GM12878 (cell line): ENCODE results near the gene PTPRN2. TPM values are rescaled to one million over a fixed set of nuclear protein-coding genes. Genes with fewer than 3 reads are reported as not detected.

Experiments used
- ATAC-seq: fragments of 200-7000 bp; cut with Tn5 transposase; 3 replicates; pipeline ENCODE4 v1.9.1; 2020; ENCODE audit warnings: mild to moderate bottlenecking, moderate library complexity
- BruUV-seq: library from RNA; stranded (reverse); fragments of 400-500 nt; replicated peaks from 2 replicates; lab custom pipeline; 2021; lab: Mats Ljungman, UMichigan
- CTCF ChIA-PET: fragments of 300-600 bp; sonication (Branson Sonifier 250); formaldehyde crosslinking; extraction: SDS; loops from one replicate; lab custom pipeline; 2021; ENCODE audit warnings: inconsistent platforms; lab: Yijun Ruan, JAX
- POLR2A ChIA-PET: fragments of 350-600 bp; formaldehyde crosslinking; extraction: SDS; loops from one replicate; lab custom pipeline; 2021; ENCODE audit warnings: inconsistent platforms; lab: Charles Lee
- RAD21 ChIA-PET: fragments of 300-600 bp; sonication (Branson Sonifier 250); formaldehyde crosslinking; loops from one replicate; lab custom pipeline; 2023; ENCODE audit warnings: antibody characterized with exemption; ENCODE audit not compliant: unreplicated experiment; lab: Charles Lee
- SMC1A ChIA-PET: fragments of 300-600 bp; sonication (Branson Sonifier 250); formaldehyde crosslinking; loops from one replicate; lab custom pipeline; 2023; ENCODE audit not compliant: unreplicated experiment, uncharacterized antibody; lab: Charles Lee
- DNase-seq: peaks from one replicate; pipeline ENCODE4 v3.0.0-alpha.2; 2011; ENCODE audit warnings: low read depth, low spot score
- FAIRE-seq: peaks from 3 replicates; lab custom pipeline; 2011; peaks lifted over from hg19 to GRCh38; lab: Jason Lieb, UNC
- H2AFZ ChIP-seq: 2 replicates; pipeline ENCODE4 v1.6.0; 2011; ENCODE audit warnings: low read depth, low read length, control low read depth; ENCODE audit not compliant: control insufficient read depth
- H3K27ac ChIP-seq: 2 replicates; pipeline ENCODE4 v1.5.1; 2011; ENCODE audit warnings: control low read depth; ENCODE audit not compliant: control insufficient read depth, insufficient read depth
- H3K27me3 ChIP-seq, 2 experiments: replicated peaks in 1 of 2; 2 replicates each; pipeline versions ENCODE4 v1.6.0 to v1.6.1; 2011; ENCODE audit warnings: low read length in 1 of 2; ENCODE audit not compliant: control insufficient read depth in 2 of 2, insufficient read depth in 2 of 2
- H3K36me3 ChIP-seq, 2 experiments: 2 replicates each; pipeline ENCODE4 v1.5.1; 2011; ENCODE audit warnings: low read length in 1 of 2; ENCODE audit not compliant: control insufficient read depth in 2 of 2, insufficient read depth in 2 of 2
- H3K4me1 ChIP-seq: 2 replicates; pipeline ENCODE4 v1.6.1; 2011; ENCODE audit warnings: mild to moderate bottlenecking, low read length, moderate library complexity, mixed read lengths; ENCODE audit not compliant: control insufficient read depth, insufficient read depth
- H3K4me2 ChIP-seq: 2 replicates; pipeline ENCODE4 v1.6.0; 2011; ENCODE audit warnings: control low read depth; ENCODE audit not compliant: control insufficient read depth, insufficient read depth
- H3K4me3 ChIP-seq: fragments of 200-600 bp; sonication (generic); 2 replicates; pipeline ENCODE4 v1.5.1; 2016
- H3K79me2 ChIP-seq: 2 replicates; pipeline ENCODE4 v1.6.0; 2011; ENCODE audit warnings: low read length; ENCODE audit not compliant: control insufficient read depth, insufficient read depth
- H3K9ac ChIP-seq: 2 replicates; pipeline ENCODE4 v1.8.0; 2011; ENCODE audit warnings: low read length, control low read depth, mixed read lengths; ENCODE audit not compliant: control insufficient read depth, insufficient read depth
- H3K9me3 ChIP-seq: replicated peaks from 3 replicates; pipeline ENCODE4 v1.5.1; 2011; ENCODE audit warnings: mild to moderate bottlenecking, low read length; ENCODE audit not compliant: control insufficient read depth, insufficient read depth
- H4K20me1 ChIP-seq: 2 replicates; pipeline ENCODE4 v1.6.0; 2011; ENCODE audit not compliant: control insufficient read depth, insufficient read depth
- NRF1 ChIP-seq: conservative IDR thresholded peaks from 2 replicates; pipeline ENCODE4 v1.6.1; 2011; ENCODE audit warnings: mild to moderate bottlenecking, low read depth, low read length, improper control_type of control experiment
- PAX8 ChIP-seq: fragments of 450-650 bp; IDR thresholded peaks from 2 replicates; pipeline ENCODE4 v1.6.1; 2017; ENCODE audit warnings: mild to moderate bottlenecking, moderate library complexity
- POLR2A ChIP-seq: IDR thresholded peaks from 2 replicates; pipeline ENCODE4 v1.6.1; 2011; ENCODE audit warnings: low read depth, mild to moderate bottlenecking, low read length
- RAD21 ChIP-seq: IDR thresholded peaks from 2 replicates; pipeline ENCODE4 v1.6.1; 2011; ENCODE audit warnings: mild to moderate bottlenecking, low read depth, low read length, moderate library complexity; ENCODE audit not compliant: insufficient read depth
- WGBS: methylation state at CpG from one replicate; pipeline ENCODE4 v1.1.6; 2016; ENCODE audit warnings: low lambda C conversion rate; ENCODE audit not compliant: insufficient replicate concordance, insufficient coverage; ENCODE audit errors: missing lambda C conversion rate; 5-methylcytosine and 5-hydroxymethylcytosine counted together
- in situ Hi-C: fragments of 300-500 bp; cut with MboI; formaldehyde crosslinking; loops from 9 replicates; pipeline ENCODE4 v1.14.3; 2018; ENCODE audit warnings: mixed read lengths
- intact Hi-C: fragments of 100-400 bp; cut with micrococcal nuclease; formaldehyde crosslinking; loops from one replicate; pipeline ENCODE4 v1.14.2; 2022; ENCODE audit not compliant: unreplicated experiment
- polyA plus RNA-seq, 11 experiments: library from polyadenylated mRNA; depleted of rRNA in 4 of 11; unstranded in 6 of 11; stranded (reverse) in 5 of 11; fragments of >200 nt; fragmentation: Nextera tagmentation in 4 of 11; fragmentation: Illumina TruSeq in 1 of 11; extraction: Ambion mirVana in 4 of 11; extraction: Trizol in 1 of 11; gene quantifications; 1 replicate in 1 of 11; 2 replicates in 10 of 11; pipeline versions ENCODE4 v1.2.1 to v1.2.3, GENCODE V29; 2011 to 2016; ENCODE audit warnings: inconsistent platforms in 2 of 11, missing spikeins in 2 of 11, low read depth in 1 of 11
- total RNA-seq, 4 experiments: library from RNA; depleted of rRNA in 3 of 4; stranded (reverse); fragments of >200 nt in 3 of 4; fragmentation: Illumina TruSeq in 1 of 4; extraction: Trizol in 1 of 4; gene quantifications; 2 replicates each; pipeline versions ENCODE4 v1.2.1 to v1.2.3, GENCODE V29; 2013 to 2021
- TF ChIP-seq, protein P1 (sequence below): fragments of 450-650 bp; IDR thresholded peaks from 2 replicates; pipeline ENCODE4 v1.6.1; 2018; ENCODE audit warnings: mild to moderate bottlenecking, low read depth, moderate library complexity; ENCODE audit not compliant: partially characterized antibody
- TF ChIP-seq, protein P2 (sequence below): fragments of 450-650 bp; IDR thresholded peaks from 2 replicates; pipeline ENCODE4 v1.6.1; 2017; ENCODE audit warnings: mild to moderate bottlenecking, moderate library complexity

PTPRN2 gene
- total and polyA plus RNA-seq, 10 of the 15 experiments (the other 5 are each of a cell fraction or from before 2014, with no cell fraction given): 5.4 TPM; not detected in 9

DNA sequence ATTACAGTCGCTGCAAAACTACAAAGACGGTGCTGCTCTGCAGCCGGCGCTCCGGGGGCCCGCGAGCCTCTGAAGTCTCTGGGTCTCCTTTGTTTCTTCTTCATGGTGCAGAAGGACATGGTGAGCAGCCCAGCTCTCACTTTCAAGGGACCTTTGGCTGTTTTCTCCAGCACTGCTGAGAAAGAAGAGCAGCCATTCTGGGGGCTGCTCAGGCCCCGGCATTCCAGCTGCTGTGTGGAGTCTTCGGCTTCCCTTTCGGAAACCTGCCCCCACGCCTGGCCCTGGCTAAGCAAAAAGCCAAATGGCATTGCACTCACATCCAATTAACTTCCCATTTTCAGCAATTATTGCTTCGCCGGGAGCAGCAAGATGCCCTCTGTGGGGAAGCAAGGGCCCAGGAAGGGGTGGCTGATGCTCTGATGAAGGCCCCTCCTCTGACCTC, 555.7 kb downstream of the PTPRN2 start (continued):
- TF ChIP-seq, protein P1, sequence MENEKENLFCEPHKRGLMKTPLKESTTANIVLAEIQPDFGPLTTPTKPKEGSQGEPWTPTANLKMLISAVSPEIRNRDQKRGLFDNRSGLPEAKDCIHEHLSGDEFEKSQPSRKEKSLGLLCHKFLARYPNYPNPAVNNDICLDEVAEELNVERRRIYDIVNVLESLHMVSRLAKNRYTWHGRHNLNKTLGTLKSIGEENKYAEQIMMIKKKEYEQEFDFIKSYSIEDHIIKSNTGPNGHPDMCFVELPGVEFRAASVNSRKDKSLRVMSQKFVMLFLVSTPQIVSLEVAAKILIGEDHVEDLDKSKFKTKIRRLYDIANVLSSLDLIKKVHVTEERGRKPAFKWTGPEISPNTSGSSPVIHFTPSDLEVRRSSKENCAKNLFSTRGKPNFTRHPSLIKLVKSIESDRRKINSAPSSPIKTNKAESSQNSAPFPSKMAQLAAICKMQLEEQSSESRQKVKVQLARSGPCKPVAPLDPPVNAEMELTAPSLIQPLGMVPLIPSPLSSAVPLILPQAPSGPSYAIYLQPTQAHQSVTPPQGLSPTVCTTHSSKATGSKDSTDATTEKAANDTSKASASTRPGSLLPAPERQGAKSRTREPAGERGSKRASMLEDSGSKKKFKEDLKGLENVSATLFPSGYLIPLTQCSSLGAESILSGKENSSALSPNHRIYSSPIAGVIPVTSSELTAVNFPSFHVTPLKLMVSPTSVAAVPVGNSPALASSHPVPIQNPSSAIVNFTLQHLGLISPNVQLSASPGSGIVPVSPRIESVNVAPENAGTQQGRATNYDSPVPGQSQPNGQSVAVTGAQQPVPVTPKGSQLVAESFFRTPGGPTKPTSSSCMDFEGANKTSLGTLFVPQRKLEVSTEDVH: no peak
- no peak for TF ChIP-seq PAX8
- no peak for TF ChIP-seq NRF1

DNA sequence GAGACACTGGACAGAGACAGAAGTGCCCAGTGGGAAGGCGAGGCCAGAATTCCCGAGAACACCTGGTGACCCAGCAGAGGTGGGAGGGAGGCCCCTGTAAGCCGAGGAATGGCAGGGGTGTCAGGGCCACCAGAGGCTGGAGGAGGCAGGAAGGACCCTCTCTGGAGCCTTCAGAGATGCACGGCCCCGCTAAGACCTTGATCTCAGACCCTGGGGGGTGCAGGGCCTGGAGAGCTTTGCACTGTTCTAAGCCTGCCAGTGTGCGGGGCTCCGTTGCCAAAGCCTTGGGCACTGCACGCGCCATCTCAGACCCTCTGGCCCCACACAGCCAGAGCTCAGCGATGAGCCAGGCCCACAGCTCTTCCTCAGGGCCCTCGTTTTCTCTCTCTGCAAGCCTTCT, 557.1 kb downstream of the PTPRN2 start:
- no peaks in the 10 kb centered on the region for H3K27me3 ChIP-seq
- no peaks in the 10 kb centered on the region for H3K4me1 ChIP-seq
- no peak overlapping the region for H3K9ac ChIP-seq
- in situ Hi-C loops (no loop called here), intact Hi-C loops (no loop called here)
- POLR2A ChIA-PET: no interaction called here
- H3K4me2 ChIP-seq: no peak overlapping the region
- TF ChIP-seq, protein P2, sequence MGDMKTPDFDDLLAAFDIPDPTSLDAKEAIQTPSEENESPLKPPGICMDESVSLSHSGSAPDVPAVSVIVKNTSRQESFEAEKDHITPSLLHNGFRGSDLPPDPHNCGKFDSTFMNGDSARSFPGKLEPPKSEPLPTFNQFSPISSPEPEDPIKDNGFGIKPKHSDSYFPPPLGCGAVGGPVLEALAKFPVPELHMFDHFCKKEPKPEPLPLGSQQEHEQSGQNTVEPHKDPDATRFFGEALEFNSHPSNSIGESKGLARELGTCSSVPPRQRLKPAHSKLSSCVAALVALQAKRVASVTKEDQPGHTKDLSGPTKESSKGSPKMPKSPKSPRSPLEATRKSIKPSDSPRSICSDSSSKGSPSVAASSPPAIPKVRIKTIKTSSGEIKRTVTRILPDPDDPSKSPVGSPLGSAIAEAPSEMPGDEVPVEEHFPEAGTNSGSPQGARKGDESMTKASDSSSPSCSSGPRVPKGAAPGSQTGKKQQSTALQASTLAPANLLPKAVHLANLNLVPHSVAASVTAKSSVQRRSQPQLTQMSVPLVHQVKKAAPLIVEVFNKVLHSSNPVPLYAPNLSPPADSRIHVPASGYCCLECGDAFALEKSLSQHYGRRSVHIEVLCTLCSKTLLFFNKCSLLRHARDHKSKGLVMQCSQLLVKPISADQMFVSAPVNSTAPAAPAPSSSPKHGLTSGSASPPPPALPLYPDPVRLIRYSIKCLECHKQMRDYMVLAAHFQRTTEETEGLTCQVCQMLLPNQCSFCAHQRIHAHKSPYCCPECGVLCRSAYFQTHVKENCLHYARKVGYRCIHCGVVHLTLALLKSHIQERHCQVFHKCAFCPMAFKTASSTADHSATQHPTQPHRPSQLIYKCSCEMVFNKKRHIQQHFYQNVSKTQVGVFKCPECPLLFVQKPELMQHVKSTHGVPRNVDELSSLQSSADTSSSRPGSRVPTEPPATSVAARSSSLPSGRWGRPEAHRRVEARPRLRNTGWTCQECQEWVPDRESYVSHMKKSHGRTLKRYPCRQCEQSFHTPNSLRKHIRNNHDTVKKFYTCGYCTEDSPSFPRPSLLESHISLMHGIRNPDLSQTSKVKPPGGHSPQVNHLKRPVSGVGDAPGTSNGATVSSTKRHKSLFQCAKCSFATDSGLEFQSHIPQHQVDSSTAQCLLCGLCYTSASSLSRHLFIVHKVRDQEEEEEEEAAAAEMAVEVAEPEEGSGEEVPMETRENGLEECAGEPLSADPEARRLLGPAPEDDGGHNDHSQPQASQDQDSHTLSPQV: no peak
- no peak for TF ChIP-seq RAD21
- no peak for TF ChIP-seq POLR2A
- no peaks in the 10 kb centered on the region for H3K36me3 ChIP-seq
- BruUV-seq: no TSS peak
- H4K20me1 ChIP-seq: no peaks in the 10 kb centered on the region
- H2AFZ ChIP-seq: no peak overlapping the region
- RAD21 ChIA-PET: no interaction called here
- H3K27ac ChIP-seq: no peak overlapping the region
- ATAC-seq: no peak
- no peak for FAIRE-seq
- SMC1A ChIA-PET: no interaction called here
- DNase-seq: no peak
- CTCF ChIA-PET: no interaction called here
- WGBS: 40% methylated on average over 11 of the region's 11 CpGs
- H3K4me3 ChIP-seq: no peak overlapping the region
- H3K79me2 ChIP-seq: no peaks in the 10 kb centered on the region
- no peaks in the 10 kb centered on the region; the same call in 2 of the 3 replicates for H3K9me3 ChIP-seq
